Measurements from ENCODE around the gene CCDC88A.
"Not testable (repeated sequence)": the region's sequence is repeated elsewhere in the genome, so short reads cannot be mapped to it uniquely, and the experiment has no call there.

Gene CCDC88A

DNA sequence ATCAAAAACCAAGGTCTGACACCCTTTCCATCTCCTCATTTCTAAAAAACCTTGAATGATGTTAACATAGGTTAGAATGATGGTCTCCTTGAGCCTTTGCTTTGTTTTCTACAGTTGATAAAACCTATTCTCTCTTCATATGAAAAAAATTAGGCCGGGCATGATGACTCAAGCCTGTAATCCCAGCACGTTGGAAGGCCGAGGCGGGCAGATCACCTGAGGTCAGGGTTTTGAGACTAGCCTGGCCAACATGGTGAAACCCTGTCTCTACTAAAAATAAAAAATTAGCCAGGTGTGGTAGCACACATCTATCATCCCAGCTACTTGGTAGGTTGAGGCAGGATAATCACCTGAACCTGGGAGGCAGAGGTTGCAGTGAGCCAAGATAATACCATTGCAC, 49.4 kb downstream of the CCDC88A start:
- DNase-seq: no peak

DNA sequence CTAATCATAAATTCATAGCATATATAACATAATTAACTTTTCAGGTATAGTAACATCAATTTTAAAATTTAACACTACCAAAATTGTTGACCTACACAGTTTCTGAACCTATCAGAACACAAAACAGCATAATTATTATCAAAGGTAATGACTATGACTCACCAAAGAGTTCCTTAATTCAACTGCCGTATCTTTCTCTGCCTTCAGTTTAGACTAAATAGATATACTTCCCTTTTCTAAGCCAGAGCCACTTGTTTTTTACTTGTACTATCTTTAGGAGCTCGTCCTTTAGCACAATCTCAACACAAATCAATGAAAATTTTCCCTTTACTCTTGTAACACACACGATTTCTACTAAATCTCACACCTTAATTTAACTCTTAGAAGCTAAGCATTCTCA, 54.4 kb downstream of the CCDC88A start:
- DNase-seq: no peak

DNA sequence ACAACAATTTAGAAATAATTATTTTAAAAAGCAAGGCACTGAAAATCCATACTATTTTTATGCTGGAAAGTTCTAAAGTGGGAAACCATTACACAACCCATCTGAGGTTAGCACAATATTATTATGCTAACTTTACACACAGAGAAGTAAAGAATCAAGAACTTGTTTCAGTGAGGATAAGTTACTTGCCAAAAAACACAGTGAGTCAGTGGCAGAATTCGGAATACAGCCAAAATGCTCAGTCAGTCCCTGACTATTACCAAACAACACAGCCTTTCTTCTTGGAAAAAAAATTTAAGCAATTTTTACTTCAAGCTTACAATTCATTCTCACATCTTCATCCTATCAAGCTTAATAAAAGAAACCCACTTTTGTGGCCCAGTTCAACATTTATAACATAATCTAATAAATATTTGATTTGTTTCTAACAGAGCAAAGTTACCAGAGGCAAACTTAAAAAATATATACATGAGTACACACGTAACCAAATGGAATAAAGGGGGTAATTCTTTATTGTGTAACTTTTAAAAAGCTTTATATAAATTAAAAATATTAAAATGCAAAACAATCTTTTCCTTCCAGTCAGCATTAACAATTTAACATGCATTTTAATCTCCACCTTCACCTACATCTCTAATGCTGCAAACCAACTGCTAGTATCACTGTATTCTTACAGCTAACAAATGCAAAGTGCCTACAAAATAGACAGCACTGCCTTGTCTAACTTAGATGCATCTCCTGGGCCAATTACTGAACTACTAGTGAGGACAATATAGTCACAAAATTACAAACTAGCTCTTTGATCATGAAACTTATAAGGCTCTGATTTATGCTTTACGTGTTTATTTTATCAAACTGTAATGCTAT, 55.2 kb downstream of the CCDC88A start:
- no peak for DNase-seq

DNA sequence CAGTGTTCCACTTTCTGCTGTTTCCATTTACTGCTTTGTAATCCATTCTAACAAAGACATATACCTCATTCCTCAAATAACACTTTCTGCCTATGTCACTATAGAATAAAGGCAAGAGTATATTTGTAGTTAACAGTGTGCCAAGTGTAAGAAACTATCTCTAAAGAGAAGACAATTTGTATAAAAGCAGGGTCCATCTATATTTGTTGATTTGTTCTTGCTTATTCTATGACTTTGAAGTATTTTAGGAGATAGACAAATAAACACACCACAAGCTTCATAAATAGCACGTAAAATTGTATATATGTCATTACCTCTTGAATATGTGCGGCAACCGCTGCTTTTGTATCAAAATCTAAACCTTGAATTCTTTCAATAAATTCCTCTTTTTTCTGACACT, 56.0 kb downstream of the CCDC88A start:
- no peak for DNase-seq

DNA sequence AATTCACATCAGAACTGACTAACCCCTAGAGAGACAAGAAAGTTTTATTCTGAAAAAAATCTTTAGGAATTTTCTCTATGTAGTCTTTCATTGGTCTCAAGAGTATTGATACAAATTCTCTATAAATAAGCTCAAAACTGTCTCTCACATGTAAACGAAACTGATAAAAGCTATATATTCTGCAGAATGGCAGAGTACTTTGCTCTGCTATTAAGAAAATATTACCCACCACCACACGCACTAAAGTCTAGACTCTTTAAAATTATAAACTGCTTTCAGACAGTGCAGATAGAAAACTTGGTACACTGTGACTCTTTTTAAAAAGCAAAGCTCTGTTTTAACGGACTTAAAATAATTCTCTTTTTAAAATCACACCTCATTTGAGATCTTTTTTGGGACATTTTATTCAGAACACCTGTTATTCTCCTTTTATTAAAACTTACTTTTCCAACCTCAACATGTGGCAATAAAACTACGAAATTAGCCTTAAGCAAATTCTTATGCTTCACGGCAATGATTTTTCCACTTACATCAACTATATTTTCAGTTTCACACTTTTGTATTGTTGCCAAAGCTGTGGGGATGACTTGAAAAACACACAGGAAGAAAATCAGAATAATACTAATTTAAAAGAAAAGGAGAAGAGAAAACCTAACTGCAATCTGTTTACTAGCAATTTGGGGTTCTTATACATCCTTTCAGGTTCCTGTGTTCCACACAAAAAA, 58.0 kb downstream of the CCDC88A start:
- no peak for DNase-seq

DNA sequence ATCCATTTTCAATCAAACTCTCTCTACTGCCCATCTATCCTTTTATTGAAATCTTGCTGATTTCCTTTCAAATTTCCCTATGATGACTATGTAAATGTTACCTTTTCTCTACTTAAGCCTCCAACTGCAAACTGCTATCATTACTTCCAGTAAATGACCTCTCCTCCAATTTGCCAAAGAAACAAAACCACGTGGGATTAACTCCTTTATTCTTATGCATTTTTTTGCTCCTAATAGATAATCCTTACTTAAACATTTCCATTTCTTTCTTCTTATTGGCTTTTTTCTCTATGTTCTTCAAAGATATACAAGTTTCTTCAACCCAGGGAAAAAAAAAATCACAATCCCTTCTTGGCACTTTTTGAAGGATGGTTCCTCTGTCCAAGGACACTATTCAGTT, 61.2 kb downstream of the CCDC88A start:
- DNase-seq: no peak

DNA sequence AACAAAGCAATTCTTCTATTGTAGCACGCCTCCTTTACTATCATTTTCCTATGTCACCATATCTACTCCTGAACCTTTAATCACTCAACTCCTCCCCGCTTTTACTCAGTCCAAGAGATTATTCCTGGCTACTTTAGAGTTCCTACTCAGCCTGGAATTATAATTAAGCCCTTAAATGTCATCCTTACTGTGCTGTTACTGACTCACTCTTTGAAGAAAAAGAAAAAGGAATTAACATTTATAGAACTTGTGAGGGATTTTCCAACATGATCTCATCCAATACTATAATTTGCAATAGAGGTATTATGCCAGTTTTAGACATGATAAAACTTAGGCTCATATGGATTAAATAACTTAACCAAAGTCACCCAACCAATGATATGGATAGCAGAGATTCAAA, 61.7 kb downstream of the CCDC88A start:
- no peak for DNase-seq

DNA sequence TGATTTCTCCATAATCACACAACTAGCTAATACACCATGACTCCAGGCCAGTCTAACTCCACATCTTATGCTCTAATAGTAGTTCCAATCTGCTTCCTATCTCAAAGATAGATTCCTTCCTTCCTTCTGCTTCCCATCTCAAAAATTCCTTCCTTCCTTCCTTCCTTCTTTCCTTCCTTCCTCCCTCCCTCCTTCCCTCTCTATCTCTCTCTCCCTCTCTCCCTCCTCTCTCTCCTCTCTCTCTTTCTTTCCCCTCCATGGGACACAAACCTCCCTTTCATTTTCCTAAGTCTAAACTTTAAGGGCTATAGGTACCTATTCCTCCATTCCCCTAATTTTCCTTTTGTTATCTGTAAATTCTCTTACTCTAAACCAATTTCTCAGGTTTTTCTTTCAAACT, 62.5 kb downstream of the CCDC88A start:
- DNase-seq: no peak

DNA sequence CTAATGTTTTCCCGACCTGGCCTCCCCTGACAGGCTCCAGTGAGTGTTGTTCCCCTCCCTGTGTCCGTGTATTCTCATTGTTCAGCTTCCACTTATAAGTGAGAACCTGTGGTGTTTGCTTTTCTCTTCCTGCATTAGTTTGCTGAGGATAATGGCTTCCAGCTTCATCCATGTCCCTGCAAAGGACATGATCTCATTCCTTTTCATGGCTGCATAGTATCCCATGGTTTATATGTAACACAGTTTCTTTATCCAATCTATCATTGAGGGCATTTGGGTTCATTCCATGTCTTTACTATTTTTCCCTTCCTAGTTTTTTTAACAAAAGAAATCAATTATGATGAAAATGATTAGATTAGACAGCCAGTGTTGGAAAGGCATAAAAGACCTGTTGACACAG, 63.5 kb downstream of the CCDC88A start:
- DNase-seq: not testable (repeated sequence)

DNA sequence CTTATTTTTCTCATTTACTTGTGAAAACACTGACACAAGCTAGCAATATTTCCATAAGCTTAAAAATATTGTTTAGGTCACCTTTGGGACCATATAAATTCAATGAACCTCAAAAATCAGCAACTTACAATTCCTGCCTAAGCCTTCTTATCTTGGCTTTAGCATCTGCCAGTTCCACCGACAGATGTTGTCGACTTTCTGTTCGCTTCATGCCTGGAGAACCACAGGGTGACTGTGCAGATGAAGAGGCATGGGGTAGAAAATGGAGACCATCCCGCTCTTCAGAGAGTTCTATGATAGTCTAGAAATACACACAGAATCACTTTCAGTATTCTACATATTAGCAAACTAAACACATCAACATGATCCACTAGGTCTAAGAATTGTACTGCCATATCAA, 64.2 kb downstream of the CCDC88A start:
- no peak for DNase-seq

DNA sequence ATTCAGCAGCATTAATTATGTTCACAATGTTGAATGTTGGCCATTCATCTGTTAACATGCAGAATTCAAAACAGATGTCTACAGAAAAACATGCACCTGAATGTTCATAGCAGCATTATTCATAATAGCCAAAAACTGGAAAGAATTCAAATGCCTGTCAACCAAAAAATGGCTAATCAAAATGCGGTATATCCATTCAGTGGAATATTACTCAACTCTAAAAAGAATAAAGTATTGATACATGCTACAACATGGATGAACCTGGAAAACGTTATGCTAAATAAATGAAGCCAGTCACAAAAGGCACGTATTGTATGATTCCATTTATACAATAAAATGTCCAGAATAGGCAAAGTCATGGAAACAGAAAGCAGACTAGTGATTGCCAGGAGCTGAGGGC, 68.0 kb downstream of the CCDC88A start:
- no peak for DNase-seq

DNA sequence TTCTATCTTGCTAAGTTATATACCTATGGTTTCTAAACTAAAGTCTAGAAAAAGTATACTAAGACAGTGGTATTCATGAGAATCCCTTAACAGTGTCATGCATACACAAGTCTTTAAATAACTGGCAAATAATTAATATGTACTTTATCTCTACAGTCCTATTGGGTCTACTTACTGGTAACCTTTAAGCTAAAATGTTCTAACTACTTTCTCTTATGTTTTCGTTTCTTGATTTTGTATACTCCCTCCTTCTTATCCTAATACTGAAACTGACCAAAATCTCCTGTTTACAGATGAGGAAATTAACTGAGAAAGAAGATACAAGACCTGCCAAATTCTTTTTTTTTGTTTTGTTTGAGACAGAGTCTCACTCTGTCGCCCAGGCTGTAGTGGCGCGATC, 74.6 kb downstream of the CCDC88A start:
- no peak for DNase-seq

DNA sequence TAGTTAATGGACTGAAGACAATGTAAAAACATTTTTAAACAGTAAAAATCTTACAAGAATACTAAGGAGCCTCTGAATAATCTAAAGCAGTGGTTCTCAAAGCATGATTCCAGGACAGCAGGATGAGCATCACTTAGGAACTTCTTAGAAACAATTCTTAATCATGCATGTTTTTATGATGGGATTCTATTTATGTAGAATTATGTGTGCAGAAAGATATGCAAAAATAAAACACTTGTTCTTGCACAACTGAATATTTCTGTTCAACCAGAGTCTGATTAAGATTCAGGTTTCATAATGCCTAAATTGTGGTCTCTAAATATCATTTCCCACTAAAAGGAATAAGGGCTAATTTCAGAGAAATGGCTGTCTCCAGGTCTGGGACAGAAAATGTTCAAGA, 81.4 kb downstream of the CCDC88A start:
- DNase-seq: no peak

DNA sequence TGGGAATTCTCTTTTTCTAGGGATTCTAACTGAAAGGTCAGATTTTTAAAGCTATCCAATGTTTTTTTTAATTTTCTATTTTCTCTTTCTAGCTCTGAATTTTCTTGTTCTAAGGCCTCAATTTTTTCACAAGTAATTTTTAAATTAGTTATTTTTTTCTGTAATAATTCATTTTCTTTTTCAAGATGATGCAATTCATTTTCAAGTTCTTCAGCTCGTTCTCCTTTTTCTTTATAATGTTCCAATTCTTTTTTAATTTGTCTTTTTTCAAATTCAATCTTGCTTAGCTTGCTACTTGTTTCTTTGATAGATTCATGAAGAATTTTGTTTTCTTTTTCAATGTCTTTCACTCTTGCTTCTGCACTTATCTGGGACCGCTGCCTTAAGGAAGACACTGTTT, 84.9 kb downstream of the CCDC88A start:
- no peak for DNase-seq

DNA sequence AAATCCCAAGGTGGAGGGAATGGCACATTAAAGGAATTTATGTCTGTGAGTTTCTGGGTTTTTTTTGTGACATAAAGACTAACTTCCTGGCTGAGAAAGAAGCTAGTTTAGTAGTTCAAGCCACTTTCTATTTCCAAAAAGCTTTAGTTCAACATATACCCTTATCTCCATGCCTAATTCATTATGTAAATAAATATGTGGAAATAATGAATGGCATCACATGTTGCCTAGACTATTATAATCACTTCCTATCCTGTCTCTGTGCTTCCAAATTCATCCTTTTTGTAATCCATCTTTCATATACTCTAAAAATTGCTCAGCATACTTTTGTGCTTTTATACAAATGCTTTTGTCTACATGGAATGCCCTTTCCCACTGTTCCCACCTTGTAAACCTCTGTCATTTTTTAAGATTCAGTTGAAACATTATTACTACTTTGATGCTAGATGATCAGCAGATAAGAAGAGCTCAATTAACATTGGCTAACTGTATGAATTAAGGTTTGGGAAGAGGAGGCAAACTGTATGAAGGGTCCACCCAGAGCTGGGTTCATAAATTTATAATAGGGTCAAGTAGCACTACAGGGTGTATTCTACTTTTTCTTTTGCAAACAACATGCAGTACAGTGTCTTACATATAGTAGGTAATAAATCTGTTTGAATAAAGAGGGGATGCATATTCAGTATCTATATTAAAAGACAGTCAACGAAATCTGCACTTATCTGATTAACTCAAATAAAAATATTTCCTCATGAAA, 88.9 kb downstream of the CCDC88A start:
- no peak for DNase-seq

DNA sequence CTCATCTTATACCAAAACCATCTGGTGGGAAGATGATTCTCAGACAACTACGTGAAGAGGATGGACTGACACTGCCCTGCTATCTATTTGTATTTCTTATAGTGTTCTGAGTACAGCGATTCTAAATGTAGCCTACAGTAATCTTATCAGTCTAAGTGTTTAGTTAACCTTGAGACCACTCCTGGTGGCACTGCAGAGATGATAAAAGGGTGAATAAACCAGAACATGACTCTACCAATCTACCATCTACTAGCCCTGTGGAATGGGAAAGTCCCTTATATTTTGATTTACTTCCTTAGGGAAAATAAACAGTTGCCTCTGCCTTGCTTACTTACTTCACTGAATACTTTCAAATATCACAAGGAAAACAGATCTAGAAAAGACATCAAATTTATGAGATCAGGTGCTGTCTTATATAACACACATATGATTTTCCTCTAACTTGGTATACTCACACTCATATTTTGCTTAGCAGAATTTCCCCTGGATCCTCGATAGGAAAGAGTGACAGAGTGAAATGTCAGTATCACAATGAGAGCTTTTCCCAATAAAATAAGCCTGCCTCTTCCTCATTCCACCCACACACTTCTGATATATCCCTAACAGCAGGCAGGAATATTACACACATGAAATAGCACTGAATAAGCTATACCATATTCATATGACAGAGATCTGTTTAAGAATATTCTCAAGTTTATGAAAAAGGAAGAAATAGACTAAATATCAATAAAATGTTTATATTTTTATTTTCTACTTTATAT, 92.0 kb downstream of the CCDC88A start:
- DNase-seq: no peak

DNA sequence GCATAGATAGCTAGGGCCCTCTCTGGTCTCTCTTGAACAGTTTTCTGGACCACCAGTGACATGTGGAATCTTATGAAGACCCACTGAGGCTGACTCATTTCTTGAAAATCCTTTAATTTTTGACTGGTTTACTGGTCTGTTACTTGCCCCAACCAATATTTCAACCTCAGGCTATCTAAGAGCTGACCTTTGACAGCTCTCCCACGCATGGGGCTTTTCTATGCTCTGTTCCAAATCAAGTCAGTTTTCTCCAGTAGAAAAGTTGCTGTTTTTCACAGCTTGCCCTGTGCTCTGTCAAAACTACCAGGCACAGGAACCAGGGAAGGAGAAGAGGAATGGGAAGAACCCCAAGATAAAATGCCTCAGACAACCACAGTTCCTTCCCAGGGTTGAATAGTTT, 104.7 kb downstream of the CCDC88A start:
- DNase-seq: no peak

DNA sequence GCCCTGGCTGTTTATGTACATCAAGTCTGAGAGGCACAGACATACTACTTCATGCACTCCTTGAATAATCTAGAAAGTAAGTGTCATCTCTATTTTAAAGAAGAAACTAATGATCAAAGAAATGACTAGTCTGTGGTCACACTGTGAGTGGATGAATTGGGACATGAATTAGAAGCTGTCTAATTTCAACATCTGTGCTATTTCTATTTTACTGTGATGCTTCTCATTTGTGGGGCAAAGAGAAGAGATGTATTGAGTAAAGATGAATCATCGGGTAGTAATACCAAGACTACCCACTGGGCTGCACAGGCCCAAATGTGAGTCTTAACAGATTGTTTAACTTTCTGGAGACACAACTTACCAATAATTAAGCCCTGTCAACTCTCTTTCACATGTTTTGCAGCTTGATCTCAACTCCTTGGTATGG, 108.2 kb downstream of the CCDC88A start:
- DNase-seq: no peak

DNA sequence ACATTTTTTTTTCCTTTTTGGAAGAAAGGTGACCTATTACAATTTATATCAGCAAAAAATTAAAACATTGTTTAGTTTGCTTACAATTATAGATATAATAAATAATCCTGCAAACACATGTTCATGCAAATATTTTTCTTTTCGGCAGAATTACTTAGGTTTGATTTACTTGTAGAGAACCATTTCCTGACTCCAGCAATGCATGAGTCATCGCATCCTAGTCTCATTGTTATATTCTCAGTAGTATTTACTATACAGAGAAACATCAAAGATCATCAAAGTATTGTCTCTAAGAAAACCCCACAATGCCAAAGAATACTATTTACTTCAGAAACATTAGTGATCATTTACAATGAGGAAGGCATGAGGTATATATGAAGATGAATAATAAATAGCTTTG, 110.2 kb downstream of the CCDC88A start:
- no peak for DNase-seq

DNA sequence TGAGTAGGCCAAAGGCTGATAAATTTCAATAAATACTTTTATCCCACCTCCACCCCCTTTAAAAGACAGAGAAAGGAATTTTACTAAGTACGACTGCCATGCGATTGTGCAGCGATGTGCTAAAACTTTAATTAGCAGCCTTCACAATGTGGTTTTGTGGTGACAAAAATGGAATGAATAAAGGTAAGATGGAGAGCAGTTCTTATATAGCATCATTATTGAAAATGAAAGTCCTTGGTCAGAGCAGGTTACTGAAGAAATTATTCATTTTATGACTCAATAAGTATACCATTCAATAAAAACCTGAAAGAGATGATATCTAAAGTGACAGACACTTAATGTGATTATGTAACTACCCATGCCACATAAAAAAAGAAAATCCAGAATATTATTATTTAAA, 117.4 kb downstream of the CCDC88A start:
- DNase-seq: no peak

DNA sequence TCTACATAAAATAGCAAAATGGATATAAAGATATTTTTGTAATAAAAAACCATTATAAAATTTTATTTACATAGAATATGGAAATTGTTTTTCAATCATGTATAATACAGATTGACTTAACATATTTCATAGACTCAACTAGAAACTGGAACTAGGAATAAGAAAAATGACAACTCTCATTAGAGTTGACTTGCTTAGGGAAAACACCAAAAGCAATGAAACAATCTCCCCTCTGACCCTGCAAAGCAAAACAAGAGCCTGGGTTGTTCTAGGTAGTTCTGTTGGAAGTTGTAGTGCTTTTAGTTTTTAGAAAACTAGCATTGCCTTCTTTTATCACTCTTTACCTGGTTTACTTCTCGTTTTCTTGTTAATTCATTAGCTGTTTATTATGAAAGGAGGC, 118.4 kb downstream of the CCDC88A start:
- DNase-seq: no peak

DNA sequence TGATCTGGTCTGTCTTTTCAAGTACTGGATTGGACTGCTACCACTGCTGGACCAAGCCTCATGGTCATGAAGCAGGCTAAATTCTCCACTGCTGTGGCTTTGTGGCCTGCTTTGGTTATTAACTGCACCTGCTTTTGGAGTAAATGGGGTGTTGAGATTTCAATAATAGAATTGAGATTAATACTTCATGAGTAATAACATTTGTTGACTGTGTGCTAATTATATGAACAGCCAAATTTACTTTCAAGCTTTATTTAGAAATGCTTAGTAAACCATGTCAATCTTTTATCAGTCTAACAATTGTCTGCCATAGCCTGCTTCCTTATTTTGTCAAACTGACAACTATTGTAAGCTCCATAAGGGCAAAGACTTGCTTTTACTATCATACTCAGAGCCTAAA, 123.3 kb downstream of the CCDC88A start:
- DNase-seq: no peak

DNA sequence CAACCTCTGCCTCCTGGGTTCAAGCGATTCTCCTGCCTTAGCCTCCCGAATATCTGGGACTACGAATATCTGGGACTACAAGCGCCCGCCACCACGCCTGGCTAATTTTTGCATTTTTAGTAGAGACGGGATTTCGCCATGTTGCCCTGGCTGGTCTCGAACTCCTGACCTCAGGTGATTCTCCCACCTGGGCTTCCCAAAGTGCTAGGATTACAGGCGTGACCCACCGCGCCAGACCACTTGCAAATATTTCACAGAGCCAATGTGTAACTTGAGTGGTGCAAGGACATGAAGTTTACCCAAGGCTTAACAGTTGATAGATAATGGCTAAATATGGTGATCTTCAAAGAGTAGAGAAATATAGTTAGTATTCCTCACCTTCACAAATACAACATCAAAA, 136.6 kb downstream of the CCDC88A start:
- no peak for DNase-seq
